Measurements from ENCODE around the gene AFAP1L1. TPM values are rescaled to one million over a fixed set of nuclear protein-coding genes. Genes with fewer than 3 reads are reported as not detected.
A peak's percentile ranks its signal among the peaks of the same experiment; 100 is the strongest.
"Not testable (repeated sequence)": the region's sequence is repeated elsewhere in the genome, so short reads cannot be mapped to it uniquely, and the experiment has no call there.

Gene AFAP1L1
- total RNA-seq, 1 donor from 2014 or later = 8.3 TPM

DNA sequence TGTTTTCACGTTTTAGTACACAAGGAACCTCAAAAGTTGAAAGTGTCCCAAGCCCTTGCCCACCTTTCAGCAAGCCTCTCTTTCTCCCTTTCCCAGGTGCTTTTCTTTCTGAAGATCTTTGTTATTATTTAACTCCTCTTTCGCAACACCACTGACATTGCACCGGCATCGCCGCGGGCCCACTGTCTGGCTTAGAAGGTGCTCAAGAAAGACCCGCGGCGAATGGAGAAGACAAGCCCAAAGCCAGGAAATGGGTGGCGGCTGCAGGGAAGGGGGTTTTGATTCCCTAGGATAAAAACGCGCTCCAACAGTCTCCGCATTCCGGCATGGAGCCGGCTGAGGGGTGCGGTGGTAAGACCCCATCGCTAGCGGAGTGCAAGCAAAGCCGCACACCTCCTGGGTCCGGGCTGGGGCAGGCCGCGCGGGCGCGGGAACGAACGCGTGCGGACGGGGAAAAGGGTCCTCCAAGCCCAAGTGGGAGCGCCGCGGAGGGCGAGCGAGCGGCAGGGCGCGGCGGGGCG, 404 bp upstream of the AFAP1L1 start:
- TF ChIP-seq, protein P1, sequence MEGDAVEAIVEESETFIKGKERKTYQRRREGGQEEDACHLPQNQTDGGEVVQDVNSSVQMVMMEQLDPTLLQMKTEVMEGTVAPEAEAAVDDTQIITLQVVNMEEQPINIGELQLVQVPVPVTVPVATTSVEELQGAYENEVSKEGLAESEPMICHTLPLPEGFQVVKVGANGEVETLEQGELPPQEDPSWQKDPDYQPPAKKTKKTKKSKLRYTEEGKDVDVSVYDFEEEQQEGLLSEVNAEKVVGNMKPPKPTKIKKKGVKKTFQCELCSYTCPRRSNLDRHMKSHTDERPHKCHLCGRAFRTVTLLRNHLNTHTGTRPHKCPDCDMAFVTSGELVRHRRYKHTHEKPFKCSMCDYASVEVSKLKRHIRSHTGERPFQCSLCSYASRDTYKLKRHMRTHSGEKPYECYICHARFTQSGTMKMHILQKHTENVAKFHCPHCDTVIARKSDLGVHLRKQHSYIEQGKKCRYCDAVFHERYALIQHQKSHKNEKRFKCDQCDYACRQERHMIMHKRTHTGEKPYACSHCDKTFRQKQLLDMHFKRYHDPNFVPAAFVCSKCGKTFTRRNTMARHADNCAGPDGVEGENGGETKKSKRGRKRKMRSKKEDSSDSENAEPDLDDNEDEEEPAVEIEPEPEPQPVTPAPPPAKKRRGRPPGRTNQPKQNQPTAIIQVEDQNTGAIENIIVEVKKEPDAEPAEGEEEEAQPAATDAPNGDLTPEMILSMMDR (IDR thresholded peaks at IDR 0.05; ENCODE audit: insufficient read depth, low read depth, low read length) = no peak
- no peak for TF ChIP-seq EZH2 (IDR thresholded peaks at IDR 0.05; ENCODE audit: insufficient read depth, low read length)
- Histone ChIP-seq H3K4me1 (ENCODE audit: insufficient read depth, low read length) (peaks cover 4% of the 10 kb centered on the region), H3K9me3 (ENCODE audit: insufficient read depth, low read depth, low read length) (peaks cover 4% of the 10 kb centered on the region), H3K27me3 (ENCODE audit: insufficient read depth, low read length) (peaks cover 3% of the 10 kb centered on the region), H3K9ac (ENCODE audit: low read length) (peak overlapping the region; percentile 82), H2AFZ (ENCODE audit: low read depth, low read length) (peak overlapping the region; percentile 90), H3K36me3 (ENCODE audit: insufficient read depth, low read length) (no peaks in the 10 kb centered on the region), H3K27ac (ENCODE audit: low read depth, low read length) (no peak overlapping the region), H3K4me2 (ENCODE audit: low read length) (peak overlapping the region; percentile 98), H3K79me2 (ENCODE audit: insufficient read depth, low read length) (no peaks in the 10 kb centered on the region), H3K4me3 (ENCODE audit: insufficient read depth, low read depth, low read length) (peak overlapping the region; percentile 95), H4K20me1 (ENCODE audit: insufficient read depth, low read length) (no peaks in the 10 kb centered on the region)
- H3K27ac Mint-ChIP-seq (ENCODE audit: unreplicated experiment) = peak overlapping the region; percentile 44
- no peaks in the 10 kb centered on the region for H3K36me3 Mint-ChIP-seq (ENCODE audit: low read depth, unreplicated experiment)
- H3K4me3 Mint-ChIP-seq (ENCODE audit: unreplicated experiment) = peak overlapping the region; percentile 80
- no peaks in the 10 kb centered on the region for H3K9me3 Mint-ChIP-seq (ENCODE audit: unreplicated experiment)
- H3K4me1 Mint-ChIP-seq (ENCODE audit: low read depth, unreplicated experiment) = no peaks in the 10 kb centered on the region
- no peak for FAIRE-seq
- no peak for DNase-seq (ENCODE audit: low read depth)
- H3K27me3 Mint-ChIP-seq (ENCODE audit: low read depth, unreplicated experiment) = peaks cover 3% of the 10 kb centered on the region

DNA sequence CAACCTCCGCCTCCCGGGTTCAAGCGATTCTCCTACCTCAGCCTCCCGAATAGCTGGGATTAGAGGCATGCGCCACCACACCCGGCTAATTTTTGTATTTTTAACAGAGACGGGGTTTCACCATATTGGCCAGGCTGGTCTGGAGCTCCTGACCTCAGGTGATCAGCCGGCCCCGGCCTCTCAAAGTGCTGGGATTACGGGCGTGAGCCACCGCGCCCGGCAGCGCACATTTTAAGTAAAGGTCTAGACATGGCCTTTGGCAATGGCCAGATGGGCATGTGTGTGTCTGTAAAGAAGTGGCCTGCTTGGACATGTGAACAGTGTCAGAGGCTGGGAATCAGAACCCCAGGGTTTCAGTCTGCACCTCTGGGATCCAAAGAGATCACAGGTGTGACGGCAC, 1.1 kb downstream of the AFAP1L1 start:
- Histone ChIP-seq H3K9ac (ENCODE audit: low read length) (peak overlapping the region; percentile 82), H3K4me2 (ENCODE audit: low read length) (peak overlapping the region; percentile 98), H3K4me3 (ENCODE audit: insufficient read depth, low read depth, low read length) (peak overlapping the region; percentile 95)
- peak overlapping the region; percentile 97 for H3K4me3 Mint-ChIP-seq (ENCODE audit: unreplicated experiment)
- not testable (repeated sequence) for H3K27ac ChIP-seq (ENCODE audit: low read depth, low read length); H3K36me3 ChIP-seq (ENCODE audit: insufficient read depth, low read length); H3K4me1 ChIP-seq (ENCODE audit: insufficient read depth, low read length); H3K27me3 Mint-ChIP-seq (ENCODE audit: low read depth, unreplicated experiment); H3K9me3 ChIP-seq (ENCODE audit: insufficient read depth, low read depth, low read length); H3K36me3 Mint-ChIP-seq (ENCODE audit: low read depth, unreplicated experiment); H4K20me1 ChIP-seq (ENCODE audit: insufficient read depth, low read length); H3K27ac Mint-ChIP-seq (ENCODE audit: unreplicated experiment); H3K79me2 ChIP-seq (ENCODE audit: insufficient read depth, low read length); FAIRE-seq; H3K27me3 ChIP-seq (ENCODE audit: insufficient read depth, low read length); H3K4me1 Mint-ChIP-seq (ENCODE audit: low read depth, unreplicated experiment); DNase-seq (ENCODE audit: low read depth); H3K9me3 Mint-ChIP-seq (ENCODE audit: unreplicated experiment); H2AFZ ChIP-seq (ENCODE audit: low read depth, low read length)

DNA sequence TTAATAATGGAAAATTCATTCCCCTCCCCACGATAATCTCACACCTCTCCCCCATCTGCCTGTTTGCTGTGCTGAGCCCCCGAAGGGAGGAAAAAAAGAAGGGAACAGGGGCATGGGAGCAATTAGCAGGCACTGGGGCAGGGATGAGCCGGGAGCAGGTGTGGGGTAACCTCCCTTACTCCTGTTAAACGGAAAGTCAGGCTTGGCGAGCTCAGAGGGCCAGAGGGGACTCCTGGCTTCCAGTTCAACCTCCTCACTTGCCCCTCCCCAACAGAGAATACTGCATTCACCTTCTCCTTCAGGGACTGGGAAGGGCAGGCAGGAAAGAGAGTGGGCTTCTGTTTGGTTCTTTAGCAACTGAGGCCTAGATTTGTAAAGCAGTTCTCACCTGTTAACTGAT, 1.6 kb downstream of the AFAP1L1 start:
- peaks cover 4% of the 10 kb centered on the region for H3K9me3 ChIP-seq (ENCODE audit: insufficient read depth, low read depth, low read length)
- H3K9ac ChIP-seq (ENCODE audit: low read length) = no peak overlapping the region
- H3K4me3 ChIP-seq (ENCODE audit: insufficient read depth, low read depth, low read length) = no peak overlapping the region
- no peak for FAIRE-seq
- Mint-ChIP-seq H3K4me3 (ENCODE audit: unreplicated experiment) (peak overlapping the region; percentile 97), H3K36me3 (ENCODE audit: low read depth, unreplicated experiment) (peaks cover 5% of the 10 kb centered on the region), H3K9me3 (ENCODE audit: unreplicated experiment) (no peaks in the 10 kb centered on the region), H3K4me1 (ENCODE audit: low read depth, unreplicated experiment) (no peaks in the 10 kb centered on the region), H3K27me3 (ENCODE audit: low read depth, unreplicated experiment) (peaks cover 4% of the 10 kb centered on the region), H3K27ac (ENCODE audit: unreplicated experiment) (no peak overlapping the region)
- H3K4me1 ChIP-seq (ENCODE audit: insufficient read depth, low read length) = peaks cover 4% of the 10 kb centered on the region
- H3K4me2 ChIP-seq (ENCODE audit: low read length) = peak overlapping the region; percentile 98
- H3K27me3 ChIP-seq (ENCODE audit: insufficient read depth, low read length) = peaks cover 3% of the 10 kb centered on the region
- no peaks in the 10 kb centered on the region for H3K36me3 ChIP-seq (ENCODE audit: insufficient read depth, low read length)
- no peak overlapping the region for H3K27ac ChIP-seq (ENCODE audit: low read depth, low read length)
- DNase-seq (ENCODE audit: low read depth) = no peak
- TF ChIP-seq, protein P1 (IDR thresholded peaks at IDR 0.05; ENCODE audit: insufficient read depth, low read depth, low read length) = no peak
- no peak for TF ChIP-seq EZH2 (IDR thresholded peaks at IDR 0.05; ENCODE audit: insufficient read depth, low read length)
- no peak overlapping the region for H2AFZ ChIP-seq (ENCODE audit: low read depth, low read length)
- no peaks in the 10 kb centered on the region for H4K20me1 ChIP-seq (ENCODE audit: insufficient read depth, low read length)
- H3K79me2 ChIP-seq (ENCODE audit: insufficient read depth, low read length) = no peaks in the 10 kb centered on the region
